ENCODE data around the gene SCAMP4.
A peak's percentile ranks its signal among the peaks of the same experiment; 100 is the strongest.

SCAMP4 gene

GRCh38 chr19:1905110-1905862, at the start of gene SCAMP4, which contains the start of gene ADAT3:
Gene SCAMP4 (plus strand): TSS chr19:1905399. CDS start chr19:1915020, 9,621 bp downstream.
Gene ADAT3 (plus strand): TSS chr19:1905399. CDS start chr19:1912048, 6,649 bp downstream.
- DNase-seq (ENCODE audit: extremely low spot score, insufficient read length, low read depth) (peak; percentile 88), FAIRE-seq (peak; percentile 99)

- DNase-seq (ENCODE audit: extremely low spot score, insufficient read length, low read depth) (no peak), FAIRE-seq (no peak)
These were observed 49.4 kb upstream of the SCAMP4 start for GRCh38 chr19:1855828-1856255.

- FAIRE-seq (no peak), DNase-seq (ENCODE audit: extremely low spot score, insufficient read length, low read depth) (no peak)
These were observed 48.9 kb upstream of the SCAMP4 start for GRCh38 chr19:1856345-1856697.

- DNase-seq (ENCODE audit: extremely low spot score, insufficient read length, low read depth), result no peak
These were observed 48.2 kb upstream of the SCAMP4 start for GRCh38 chr19:1856698-1857603.

GRCh38 chr19:1857648-1858326, 47.4 kb upstream of the SCAMP4 start:
- no peak for FAIRE-seq

More at GRCh38 chr19:1856698-1857603, 48.2 kb upstream of the SCAMP4 start:
- FAIRE-seq, result peak; percentile 80

GRCh38 chr19:1858412-1859081, 46.7 kb upstream of the SCAMP4 start:
- no peak for DNase-seq (ENCODE audit: extremely low spot score, insufficient read length, low read depth)
- no peak for FAIRE-seq

More at GRCh38 chr19:1857648-1858326, 47.4 kb upstream of the SCAMP4 start:
- DNase-seq (ENCODE audit: extremely low spot score, insufficient read length, low read depth), result no peak

GRCh38 chr19:1859331-1859781, 45.8 kb upstream of the SCAMP4 start:
- FAIRE-seq, result no peak
- no peak for DNase-seq (ENCODE audit: extremely low spot score, insufficient read length, low read depth)

- FAIRE-seq (no peak), DNase-seq (ENCODE audit: extremely low spot score, insufficient read length, low read depth) (no peak)
These were observed 45.0 kb upstream of the SCAMP4 start for GRCh38 chr19:1860042-1860775.

GRCh38 chr19:1860821-1861598, 44.2 kb upstream of the SCAMP4 start:
- DNase-seq (ENCODE audit: extremely low spot score, insufficient read length, low read depth) (no peak), FAIRE-seq (no peak)

- DNase-seq (ENCODE audit: extremely low spot score, insufficient read length, low read depth) (no peak), FAIRE-seq (peak; percentile 36)
These were observed 43.6 kb upstream of the SCAMP4 start for GRCh38 chr19:1861599-1862031.

GRCh38 chr19:1862068-1862423, 43.2 kb upstream of the SCAMP4 start:
- DNase-seq (ENCODE audit: extremely low spot score, insufficient read length, low read depth) (no peak), FAIRE-seq (peak; percentile 15)

GRCh38 chr19:1862424-1863327, 42.5 kb upstream of the SCAMP4 start:
- FAIRE-seq (no peak), DNase-seq (ENCODE audit: extremely low spot score, insufficient read length, low read depth) (no peak)

GRCh38 chr19:1863328-1863637, 41.9 kb upstream of the SCAMP4 start, which contains the start of gene KLF16:
Gene KLF16 (minus strand): TSS chr19:1863579. CDS start chr19:1863497, 82 bp downstream.
- DNase-seq (ENCODE audit: extremely low spot score, insufficient read length, low read depth) (no peak), FAIRE-seq (no peak)

GRCh38 chr19:1863638-1864479, 41.3 kb upstream of the SCAMP4 start:
- peak; percentile 92 for FAIRE-seq
- peak; percentile 82 for DNase-seq (ENCODE audit: extremely low spot score, insufficient read length, low read depth)

GRCh38 chr19:1864480-1865171, 40.6 kb upstream of the SCAMP4 start:
- peak; percentile 82 for FAIRE-seq
- DNase-seq (ENCODE audit: extremely low spot score, insufficient read length, low read depth), result peak; percentile 78
